Left ventricle myocardium superior (tissue), 1 donor: ENCODE data around the gene WDFY3. TPM values are rescaled to one million over a fixed set of nuclear protein-coding genes. Genes with fewer than 3 reads are reported as not detected.

Experiments used
- ATAC-seq: fragments of 200-7000 bp; cut with Tn5 transposase; one replicate; pipeline ENCODE4 v1.9.1; 2020; ENCODE audit warnings: mild to moderate bottlenecking, moderate library complexity
- DNase-seq: peaks from one replicate; pipeline ENCODE4 v3.0.0-alpha.2; 2020
- intact Hi-C: fragments of 100-400 bp; cut with micrococcal nuclease; formaldehyde crosslinking; loops from one replicate; pipeline ENCODE4 v1.11.0; 2022
- total RNA-seq: library from RNA; stranded (reverse); fragmentation: NEBNext Ultra II Directional; extraction: Animal tissue kit (Norgen Biotek cat#: 25700); gene quantifications from one replicate; pipeline ENCODE4 v1.2.1, GENCODE V29; 2021
- donor health status: DM: no; HTN: yes; CAD: no; lungs with severe emphysema.

The WDFY3 gene
- total RNA-seq, 1 donor from 2014 or later, result 43.8 TPM

GRCh38 chr4:84660606-84661005 lies 305.9 kb downstream of the WDFY3 start:
- ATAC-seq (no peak), DNase-seq (no peak)
- intact Hi-C loops, result no loop called here

GRCh38 chr4:84652478-84652877 lies 314.0 kb downstream of the WDFY3 start:
- ATAC-seq, result no peak
- intact Hi-C loops, result no loop called here
- DNase-seq, result no peak

GRCh38 chr4:84651499-84651898 lies 315.0 kb downstream of the WDFY3 start:
- no peak for DNase-seq
- intact Hi-C loops, result no loop called here
- ATAC-seq, result no peak

GRCh38 chr4:84648863-84649647 lies 317.4 kb downstream of the WDFY3 start:
- no peak for ATAC-seq
- intact Hi-C loops, result no loop called here
- DNase-seq, result no peak

- intact Hi-C loops, result no loop called here
- DNase-seq, result no peak
- no peak for ATAC-seq
These were observed 318.3 kb downstream of the WDFY3 start for GRCh38 chr4:84648178-84648577.

GRCh38 chr4:84647312-84647884 lies 319.1 kb downstream of the WDFY3 start:
- ATAC-seq (no peak), DNase-seq (no peak)
- intact Hi-C loops, result no loop called here

- intact Hi-C loops, result no loop called here
- ATAC-seq (no peak), DNase-seq (no peak)
These were observed 322.4 kb downstream of the WDFY3 start for GRCh38 chr4:84644087-84644486.

- no peak for DNase-seq
- intact Hi-C loops, result no loop called here
- no peak for ATAC-seq
These were observed 327.3 kb downstream of the WDFY3 start for GRCh38 chr4:84639145-84639544.

GRCh38 chr4:84638092-84638491 lies 328.4 kb downstream of the WDFY3 start:
- DNase-seq, result no peak
- intact Hi-C loops, result no loop called here
- no peak for ATAC-seq

GRCh38 chr4:84634961-84635360 lies 331.5 kb downstream of the WDFY3 start:
- no peak for DNase-seq
- intact Hi-C loops, result no loop called here
- no peak for ATAC-seq

- intact Hi-C loops, result no loop called here
- ATAC-seq (no peak), DNase-seq (no peak)
These were observed 334.4 kb downstream of the WDFY3 start for GRCh38 chr4:84632092-84632491.

- DNase-seq, result no peak
- no peak for ATAC-seq
- intact Hi-C loops, result no loop called here
These were observed 334.9 kb downstream of the WDFY3 start for GRCh38 chr4:84631573-84631972.

- no peak for ATAC-seq
- intact Hi-C loops, result no loop called here
- no peak for DNase-seq
These were observed 339.8 kb downstream of the WDFY3 start for GRCh38 chr4:84626673-84627072.

- DNase-seq (no peak), ATAC-seq (no peak)
- intact Hi-C loops, result no loop called here
These were observed 342.8 kb downstream of the WDFY3 start for GRCh38 chr4:84623661-84624060.

GRCh38 chr4:84622959-84623358 lies 343.5 kb downstream of the WDFY3 start:
- no peak for DNase-seq
- no peak for ATAC-seq
- intact Hi-C loops, result no loop called here
